ENCODE results near the gene MX2. TPM values are rescaled to one million over a fixed set of nuclear protein-coding genes. Genes with fewer than 3 reads are reported as not detected.

Gene MX2
- total RNA-seq, 6 experiments from 2014 or later = 0.11 to 0.61 (median 0.36) TPM; not detected in 1

DNA sequence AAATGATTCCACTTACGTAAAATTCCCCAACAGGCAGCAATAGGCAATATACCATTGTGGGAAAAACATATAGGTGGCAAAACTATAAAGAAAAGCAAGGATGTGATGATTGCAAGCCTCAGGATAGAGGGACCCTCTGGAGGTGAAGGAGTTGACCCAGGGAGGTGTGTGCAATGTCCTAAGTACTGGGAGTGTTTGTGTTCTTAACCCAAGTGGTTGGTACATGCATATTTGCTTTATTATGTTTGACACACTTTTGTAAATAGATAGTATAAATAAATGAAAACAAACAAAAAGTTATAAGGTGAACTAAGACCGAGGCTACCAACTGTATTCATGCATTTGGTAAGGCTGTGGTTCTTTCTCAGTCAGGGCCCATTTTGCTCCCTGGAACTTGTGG is 71.7 kb downstream of the MX2 start:
- Mint-ChIP-seq H3K27me3 (ENCODE audit: insufficient read depth) (peaks cover 4% of the 10 kb centered on the region), H3K9me3 (peaks cover 9% of the 10 kb centered on the region), H3K4me1 (ENCODE audit: low read depth) (no peaks in the 10 kb centered on the region), H3K36me3 (ENCODE audit: low read depth) (no peaks in the 10 kb centered on the region; the same call in 1 of the 2 replicates), H3K4me3 (no peak overlapping the region), H3K27ac (no peak overlapping the region)
- TF ChIP-seq, protein P1, sequence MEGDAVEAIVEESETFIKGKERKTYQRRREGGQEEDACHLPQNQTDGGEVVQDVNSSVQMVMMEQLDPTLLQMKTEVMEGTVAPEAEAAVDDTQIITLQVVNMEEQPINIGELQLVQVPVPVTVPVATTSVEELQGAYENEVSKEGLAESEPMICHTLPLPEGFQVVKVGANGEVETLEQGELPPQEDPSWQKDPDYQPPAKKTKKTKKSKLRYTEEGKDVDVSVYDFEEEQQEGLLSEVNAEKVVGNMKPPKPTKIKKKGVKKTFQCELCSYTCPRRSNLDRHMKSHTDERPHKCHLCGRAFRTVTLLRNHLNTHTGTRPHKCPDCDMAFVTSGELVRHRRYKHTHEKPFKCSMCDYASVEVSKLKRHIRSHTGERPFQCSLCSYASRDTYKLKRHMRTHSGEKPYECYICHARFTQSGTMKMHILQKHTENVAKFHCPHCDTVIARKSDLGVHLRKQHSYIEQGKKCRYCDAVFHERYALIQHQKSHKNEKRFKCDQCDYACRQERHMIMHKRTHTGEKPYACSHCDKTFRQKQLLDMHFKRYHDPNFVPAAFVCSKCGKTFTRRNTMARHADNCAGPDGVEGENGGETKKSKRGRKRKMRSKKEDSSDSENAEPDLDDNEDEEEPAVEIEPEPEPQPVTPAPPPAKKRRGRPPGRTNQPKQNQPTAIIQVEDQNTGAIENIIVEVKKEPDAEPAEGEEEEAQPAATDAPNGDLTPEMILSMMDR (IDR thresholded peaks at IDR 0.05) = no peak
- no peak for DNase-seq

DNA sequence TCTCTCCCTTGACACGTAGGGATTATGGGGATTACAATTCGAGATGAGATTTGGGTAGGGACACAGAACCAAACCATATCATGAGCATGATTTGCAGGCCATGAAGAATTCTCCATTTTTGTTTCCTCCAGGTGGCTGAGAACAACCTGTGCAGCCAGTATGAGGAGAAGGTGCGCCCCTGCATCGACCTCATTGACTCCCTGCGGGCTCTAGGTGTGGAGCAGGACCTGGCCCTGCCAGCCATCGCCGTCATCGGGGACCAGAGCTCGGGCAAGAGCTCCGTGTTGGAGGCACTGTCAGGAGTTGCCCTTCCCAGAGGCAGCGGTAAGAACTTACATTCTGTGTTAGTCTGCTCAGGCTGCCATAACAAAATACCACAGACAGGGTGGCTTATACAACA is 73.9 kb downstream of the MX2 start:
- Mint-ChIP-seq H3K27me3 (ENCODE audit: insufficient read depth) (peaks cover 4% of the 10 kb centered on the region), H3K9me3 (peaks cover 9% of the 10 kb centered on the region), H3K4me1 (ENCODE audit: low read depth) (no peaks in the 10 kb centered on the region), H3K36me3 (ENCODE audit: low read depth) (no peaks in the 10 kb centered on the region; the same call in 1 of the 2 replicates), H3K27ac (no peak overlapping the region), H3K4me3 (no peak overlapping the region)
- TF ChIP-seq, protein P1 (IDR thresholded peaks at IDR 0.05) = no peak
- no peak for DNase-seq

DNA sequence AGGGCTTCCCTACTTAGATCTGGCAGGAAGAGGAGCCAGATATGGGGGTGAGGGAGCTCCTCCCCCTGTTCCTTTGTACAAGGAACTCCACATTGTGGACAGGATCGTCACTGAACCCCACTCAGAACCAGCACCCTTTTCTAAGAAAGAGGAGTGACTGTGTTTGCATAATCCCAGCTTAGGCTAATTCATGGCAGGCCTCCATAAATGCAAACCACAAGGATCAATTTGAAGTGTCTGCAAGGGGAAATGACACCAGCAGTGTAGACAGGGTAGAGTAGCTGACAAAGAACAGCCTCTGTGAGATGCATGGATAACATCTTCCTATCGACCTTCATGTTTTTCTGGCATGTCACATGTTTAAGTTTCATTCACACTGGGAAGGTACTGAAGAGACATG is 75.9 kb downstream of the MX2 start:
- TF ChIP-seq, protein P1 (IDR thresholded peaks at IDR 0.05) = no peak

DNA sequence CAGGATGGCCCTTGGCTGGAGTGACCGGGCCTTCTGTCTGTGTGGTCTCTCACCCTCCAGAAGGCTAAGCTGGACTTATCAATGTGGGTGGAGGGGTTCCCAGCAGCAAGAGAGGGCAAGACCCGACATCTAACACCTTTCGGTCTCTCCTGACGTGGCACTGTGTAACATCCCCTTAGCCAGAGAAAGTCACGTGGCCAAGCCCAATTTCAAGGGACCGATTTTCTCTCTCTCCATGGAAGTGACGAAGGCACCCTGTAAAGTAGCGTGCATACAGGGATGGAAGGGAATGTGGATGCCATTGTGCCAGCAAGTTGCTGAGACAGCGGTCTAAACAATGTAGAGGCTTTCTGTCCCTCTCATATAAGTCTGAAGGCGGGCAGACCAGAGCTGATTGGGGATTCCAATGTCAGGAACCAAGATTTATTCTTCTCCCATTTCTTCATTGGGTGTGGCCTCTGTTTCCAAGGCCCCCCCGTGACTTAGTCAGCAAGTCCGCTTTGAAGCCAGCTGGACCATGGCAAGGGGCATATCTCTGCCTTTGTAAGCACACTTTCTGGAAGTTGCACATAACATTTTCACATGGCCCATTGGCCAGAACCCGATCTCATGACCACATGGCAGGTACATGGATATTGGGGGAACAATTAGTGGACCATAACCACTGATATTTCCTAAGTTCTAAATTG is 76.7 kb downstream of the MX2 start:
- TF ChIP-seq, protein P1 (IDR thresholded peaks at IDR 0.05) = no peak
- H3K4me1 Mint-ChIP-seq (ENCODE audit: low read depth) = no peaks in the 10 kb centered on the region
- no peak overlapping the region; the same call in 1 of the 2 replicates for H3K27ac Mint-ChIP-seq
- peaks cover 9% of the 10 kb centered on the region for H3K9me3 Mint-ChIP-seq
- DNase-seq = no peak
- peaks cover 2% of the 10 kb centered on the region for H3K27me3 Mint-ChIP-seq (ENCODE audit: insufficient read depth)
- no peaks in the 10 kb centered on the region; the same call in 1 of the 2 replicates for H3K36me3 Mint-ChIP-seq (ENCODE audit: low read depth)
- H3K4me3 Mint-ChIP-seq = no peak overlapping the region

More for the DNA sequence above, 75.9 kb downstream of the MX2 start:
- H3K9me3 Mint-ChIP-seq = peaks cover 9% of the 10 kb centered on the region
- no peak for DNase-seq
- no peak overlapping the region for H3K4me3 Mint-ChIP-seq
- no peaks in the 10 kb centered on the region for H3K4me1 Mint-ChIP-seq (ENCODE audit: low read depth)
- peaks cover 2% of the 10 kb centered on the region for H3K27me3 Mint-ChIP-seq (ENCODE audit: insufficient read depth)
- H3K27ac Mint-ChIP-seq = no peak overlapping the region
- no peaks in the 10 kb centered on the region; the same call in 1 of the 2 replicates for H3K36me3 Mint-ChIP-seq (ENCODE audit: low read depth)

DNA sequence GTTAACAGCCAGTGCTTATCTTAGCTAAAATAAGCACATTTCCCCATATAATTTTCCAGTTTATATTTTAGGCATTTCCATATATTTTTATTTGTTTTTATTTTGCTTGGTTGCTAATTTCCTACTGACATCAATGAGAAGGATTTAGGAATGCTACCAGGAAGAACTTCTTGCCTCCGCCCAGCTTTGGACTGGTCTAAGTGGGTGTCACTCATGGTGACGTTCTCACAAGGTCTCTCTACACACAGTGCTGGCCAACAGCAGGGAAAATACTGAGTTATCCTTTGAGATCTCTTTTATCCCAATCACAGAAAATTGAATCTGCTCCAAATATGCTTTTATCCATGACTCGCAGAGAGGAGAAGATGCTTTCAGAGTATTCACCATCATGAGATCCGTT is 77.4 kb downstream of the MX2 start:
- Mint-ChIP-seq H3K27me3 (ENCODE audit: insufficient read depth) (peaks cover 2% of the 10 kb centered on the region), H3K27ac (no peak overlapping the region), H3K4me1 (ENCODE audit: low read depth) (no peaks in the 10 kb centered on the region), H3K36me3 (ENCODE audit: low read depth) (no peaks in the 10 kb centered on the region; the same call in 1 of the 2 replicates), H3K4me3 (no peak overlapping the region), H3K9me3 (peaks cover 9% of the 10 kb centered on the region)
- TF ChIP-seq, protein P1 (IDR thresholded peaks at IDR 0.05) = no peak
- peak; percentile 43 for DNase-seq
